B cell (primary cell): ENCODE data around the gene COL13A1.

Experiments used
- CTCF ChIP-seq: fragments of 200-600 bp; IDR thresholded peaks from one replicate; pipeline ENCODE4 v1.8.0; 2022; ENCODE audit warnings: antibody characterized with exemption, mild to moderate bottlenecking
- EZH2 ChIP-seq: IDR thresholded peaks from 2 replicates; pipeline ENCODE4 v1.6.1; 2012; ENCODE audit warnings: borderline replicate concordance, low read depth, mild to moderate bottlenecking, moderate library complexity, low read length; ENCODE audit not compliant: insufficient read depth, poor library complexity, severe bottlenecking

GRCh38 chr10:69939061-69939460, 137.4 kb downstream of the COL13A1 start:
- no peak for TF ChIP-seq EZH2
- no peak for TF ChIP-seq CTCF
